Upper lobe of left lung (tissue), 6 donors: ENCODE measurements around the gene ENTR1. TPM values are rescaled to one million over a fixed set of nuclear protein-coding genes. Genes with fewer than 3 reads are reported as not detected.

Source experiments
- ATAC-seq, 2 donors: fragments of 200-7000 bp; cut with Tn5 transposase; one replicate each; pipeline ENCODE4 v1.9.1; 2022; ENCODE audit warnings: mild to moderate bottlenecking in 2 of 2, moderate library complexity in 2 of 2; ENCODE audit not compliant: low FRiP score in 2 of 2
- DNase-seq, 2 donors: peaks; one replicate each; pipeline ENCODE4 v3.0.0-alpha.2; 2019 to 2020
- H3K27ac ChIP-seq, 4 donors: fragments of 200-600 bp; sonication (generic); one replicate each; pipeline ENCODE4 v1.5.1; 2016 to 2019
- H3K27me3 ChIP-seq, 4 donors: fragments of 200-600 bp; sonication (generic); one replicate each; pipeline ENCODE4 v1.5.1; 2017 to 2019
- H3K36me3 ChIP-seq, 4 donors: fragments of 200-600 bp; sonication (generic); one replicate each; pipeline ENCODE4 v1.5.1; 2016 to 2019
- H3K4me1 ChIP-seq, 4 donors: fragments of 200-600 bp; sonication (generic); one replicate each; pipeline ENCODE4 v1.5.1; 2018 to 2019
- H3K4me3 ChIP-seq, 4 donors: fragments of 200-600 bp; sonication (generic); one replicate each; pipeline ENCODE4 v1.5.1; 2017 to 2019; ENCODE audit warnings: mild to moderate bottlenecking in 2 of 4, moderate library complexity in 1 of 4
- H3K9me3 ChIP-seq, 4 donors: fragments of 200-600 bp; sonication (generic); one replicate each; pipeline ENCODE4 v1.5.1; 2018 to 2019
- CTCF ChIP-seq, 6 experiments: fragments of 450-650 bp in 4 of 6; fragments of 200-600 bp in 2 of 6; sonication (generic) in 2 of 6; IDR thresholded peaks; one replicate each; pipeline ENCODE4 v1.5.1; 2016 to 2019; ENCODE audit warnings: antibody characterized with exemption in 6 of 6
- EP300 ChIP-seq, 4 donors: sonication (generic); formaldehyde crosslinking; IDR thresholded peaks; one replicate each; pipeline ENCODE4 v1.5.1; 2017; ENCODE audit warnings: antibody characterized with exemption in 4 of 4, control low read depth in 2 of 4
- POLR2A ChIP-seq, 4 donors: fragments of 450-650 bp; IDR thresholded peaks; one replicate each; pipeline ENCODE4 v1.5.1; 2016 to 2017; ENCODE audit warnings: antibody characterized with exemption in 4 of 4, mild to moderate bottlenecking in 2 of 4
- POLR2AphosphoS5 ChIP-seq, 2 donors: sonication (generic); formaldehyde crosslinking; IDR thresholded peaks; one replicate each; pipeline ENCODE4 v1.5.1; 2017; ENCODE audit warnings: antibody characterized with exemption in 2 of 2
- WGBS, 2 donors: methylation state at CpG; one replicate each; pipeline ENCODE4 v1.1.5; 2017 to 2018; 5-methylcytosine and 5-hydroxymethylcytosine counted together
- total RNA-seq, 6 donors: library from RNA; depleted of rRNA in 4 of 6; stranded (reverse); fragments of >200 nt in 4 of 6; gene quantifications; one replicate each; pipeline versions ENCODE4 v1.1.0 to v1.2.1, GENCODE V29; 2016 to 2021
- donor health status: DM: no; HTN: no; CAD: no; lungs with moderate emphysema.
- donor health status: DM: no; HTN: yes; CAD: no; lungs with severe emphysema.

Gene ENTR1
- total RNA-seq, 6 donors from 2014 or later = 29.6 to 128 (median 40.0) TPM

- Histone ChIP-seq H3K9me3 (no peaks in the 10 kb centered on the region), H3K4me1 (no peaks in the 10 kb centered on the region), H3K4me3 (no peak overlapping the region), H3K36me3 (peaks cover 14 to 94% (median 71%) of the 10 kb centered on the region in 4 donors), H3K27me3 (no peaks in the 10 kb centered on the region), H3K27ac (no peak overlapping the region)
- ATAC-seq (no peak), DNase-seq (peak in 1 of 2 donors; percentile 35)
- WGBS, 2 donors = 83 to 89% methylated on average over 9 to 14 of the region's 14 CpGs
- no peak for TF ChIP-seq POLR2A (IDR thresholded peaks at IDR 0.05)
- no peak for TF ChIP-seq EP300 (IDR thresholded peaks at IDR 0.05)
- no peak for TF ChIP-seq CTCF (IDR thresholded peaks at IDR 0.05)
- TF ChIP-seq POLR2AphosphoS5 (IDR thresholded peaks at IDR 0.05) = no peak
These were observed 21.0 kb downstream of the ENTR1 start for GRCh38 chr9:136389396-136389795.

GRCh38 chr9:136387217-136387616, 23.2 kb downstream of the ENTR1 start:
- Histone ChIP-seq H3K4me1 (no peaks in the 10 kb centered on the region), H3K9me3 (no peaks in the 10 kb centered on the region), H3K27me3 (no peaks in the 10 kb centered on the region), H3K27ac (no peak overlapping the region), H3K4me3 (no peak overlapping the region), H3K36me3 (peaks cover 8 to 94% (median 73%) of the 10 kb centered on the region in 4 donors)
- WGBS, 2 donors = 96 to 97% methylated on average over 16 to 19 of the region's 19 CpGs
- no peak for TF ChIP-seq EP300 (IDR thresholded peaks at IDR 0.05)
- no peak for TF ChIP-seq POLR2AphosphoS5 (IDR thresholded peaks at IDR 0.05)
- TF ChIP-seq CTCF (IDR thresholded peaks at IDR 0.05) = no peak
- TF ChIP-seq POLR2A (IDR thresholded peaks at IDR 0.05) = no peak
- ATAC-seq (no peak), DNase-seq (peak in 1 of 2 donors; percentile 69)

- H3K4me1 ChIP-seq = no peaks in the 10 kb centered on the region
- no peaks in the 10 kb centered on the region for H3K9me3 ChIP-seq
- no peak overlapping the region for H3K27ac ChIP-seq
- H3K27me3 ChIP-seq = no peaks in the 10 kb centered on the region
- TF ChIP-seq POLR2AphosphoS5 (IDR thresholded peaks at IDR 0.05) (no peak), POLR2A (IDR thresholded peaks at IDR 0.05) (no peak), EP300 (IDR thresholded peaks at IDR 0.05) (no peak), CTCF (IDR thresholded peaks at IDR 0.05) (no peak)
- DNase-seq = no peak
- ATAC-seq = no peak
- H3K36me3 ChIP-seq = peaks cover 8 to 94% (median 75%) of the 10 kb centered on the region in 4 donors
- no peak overlapping the region for H3K4me3 ChIP-seq
- WGBS, 2 donors = 71 to 89% methylated on average over 13 of the region's 13 CpGs
These were observed 24.4 kb downstream of the ENTR1 start for GRCh38 chr9:136386018-136386417.

- ATAC-seq = no peak
- TF ChIP-seq CTCF (IDR thresholded peaks at IDR 0.05) (no peak), EP300 (IDR thresholded peaks at IDR 0.05) (no peak), POLR2AphosphoS5 (IDR thresholded peaks at IDR 0.05) (no peak), POLR2A (IDR thresholded peaks at IDR 0.05) (no peak)
- WGBS, 2 donors = 76 to 82% methylated on average over 11 of the region's 11 CpGs
- Histone ChIP-seq H3K4me1 (no peaks in the 10 kb centered on the region), H3K36me3 (peaks cover 8 to 97% (median 84%) of the 10 kb centered on the region in 4 donors), H3K9me3 (no peaks in the 10 kb centered on the region), H3K4me3 (no peak overlapping the region), H3K27me3 (no peaks in the 10 kb centered on the region), H3K27ac (no peak overlapping the region)
- DNase-seq = no peak
These were observed 25.4 kb downstream of the ENTR1 start for GRCh38 chr9:136385015-136385414.

GRCh38 chr9:136383436-136383835, 27.0 kb downstream of the ENTR1 start:
- TF ChIP-seq EP300 (IDR thresholded peaks at IDR 0.05) (no peak), CTCF (IDR thresholded peaks at IDR 0.05) (no peak), POLR2A (IDR thresholded peaks at IDR 0.05) (no peak), POLR2AphosphoS5 (IDR thresholded peaks at IDR 0.05) (no peak)
- Histone ChIP-seq H3K4me1 (no peaks in the 10 kb centered on the region), H3K4me3 (no peak overlapping the region), H3K27ac (no peak overlapping the region), H3K9me3 (no peaks in the 10 kb centered on the region), H3K27me3 (no peaks in the 10 kb centered on the region), H3K36me3 (peaks cover 7 to 97% (median 80%) of the 10 kb centered on the region in 4 donors)
- DNase-seq (peak in 1 of 2 donors; percentile 80), ATAC-seq (no peak)
- WGBS, 2 donors = 96% methylated on average over 20 of the region's 20 CpGs; no CpG with 5 or more reads in 1 of the 2 donors
